ENCODE measurements around the gene SHTN1. TPM values are rescaled to one million over a fixed set of nuclear protein-coding genes. Genes with fewer than 3 reads are reported as not detected.

Gene SHTN1
- total RNA-seq, 4 donors from 2014 or later, result 20.9 to 55.5 (median 25.2) TPM

- no peak for DNase-seq (ENCODE audit: low spot score in 2 of 2)
- peaks cover 8% of the 10 kb centered on the region for H3K36me3 ChIP-seq
- no peak overlapping the region for H3K27ac ChIP-seq
- no peak overlapping the region for H3K4me3 ChIP-seq
- TF ChIP-seq POLR2A (IDR thresholded peaks at IDR 0.05) (no peak), CTCF (IDR thresholded peaks at IDR 0.05) (no peak)
- H3K4me1 ChIP-seq, result no peaks in the 10 kb centered on the region
- H3K9me3 ChIP-seq, result no peaks in the 10 kb centered on the region
- no peaks in the 10 kb centered on the region for H3K27me3 ChIP-seq
- 82% methylated on average over 4 of the region's 4 CpGs for WGBS
Observed at GRCh38 chr10:116973371-116973905, 31.5 kb downstream of the SHTN1 start.

- 89% methylated on average over 1 of the region's 1 CpG for WGBS
- H3K4me3 ChIP-seq, result no peak overlapping the region
- no peak for DNase-seq (ENCODE audit: low spot score in 2 of 2)
Observed at GRCh38 chr10:116972131-116972530, 32.9 kb downstream of the SHTN1 start.

GRCh38 chr10:116970050-116970449 lies 34.9 kb downstream of the SHTN1 start:
- Histone ChIP-seq H3K4me1 (no peaks in the 10 kb centered on the region), H3K4me3 (no peak overlapping the region), H3K27ac (no peak overlapping the region), H3K27me3 (no peaks in the 10 kb centered on the region), H3K36me3 (peaks cover 12% of the 10 kb centered on the region), H3K9me3 (no peaks in the 10 kb centered on the region)
- WGBS, result 93% methylated on average over 5 of the region's 5 CpGs
- TF ChIP-seq POLR2AphosphoS5 (IDR thresholded peaks at IDR 0.05), result no peak
- TF ChIP-seq CTCF (IDR thresholded peaks at IDR 0.05), result no peak
- no peak for TF ChIP-seq EP300 (IDR thresholded peaks at IDR 0.05)
- no peak for TF ChIP-seq POLR2A (IDR thresholded peaks at IDR 0.05)
- DNase-seq (ENCODE audit: low spot score in 2 of 2), result no peak

More at GRCh38 chr10:116972131-116972530, 32.9 kb downstream of the SHTN1 start:
- H3K27ac ChIP-seq, result no peak overlapping the region
- H3K9me3 ChIP-seq, result no peaks in the 10 kb centered on the region
- peaks cover 9% of the 10 kb centered on the region for H3K36me3 ChIP-seq
- no peaks in the 10 kb centered on the region for H3K27me3 ChIP-seq
- H3K4me1 ChIP-seq, result no peaks in the 10 kb centered on the region
- TF ChIP-seq POLR2AphosphoS5 (IDR thresholded peaks at IDR 0.05) (no peak), CTCF (IDR thresholded peaks at IDR 0.05) (no peak), POLR2A (IDR thresholded peaks at IDR 0.05) (no peak), EP300 (IDR thresholded peaks at IDR 0.05) (no peak)

- Histone ChIP-seq H3K36me3 (peaks cover 17% of the 10 kb centered on the region), H3K4me1 (no peaks in the 10 kb centered on the region), H3K27ac (no peak overlapping the region), H3K4me3 (no peak overlapping the region), H3K27me3 (no peaks in the 10 kb centered on the region), H3K9me3 (no peaks in the 10 kb centered on the region)
- DNase-seq (ENCODE audit: low spot score in 2 of 2), result no peak
- no peak for TF ChIP-seq POLR2A (IDR thresholded peaks at IDR 0.05)
- TF ChIP-seq EP300 (IDR thresholded peaks at IDR 0.05), result no peak
- no peak for TF ChIP-seq POLR2AphosphoS5 (IDR thresholded peaks at IDR 0.05)
- no peak for TF ChIP-seq CTCF (IDR thresholded peaks at IDR 0.05)
- 83% methylated on average over 3 of the region's 3 CpGs for WGBS
Observed at GRCh38 chr10:116968331-116968730, 36.7 kb downstream of the SHTN1 start.

GRCh38 chr10:116961406-116962251 lies 43.4 kb downstream of the SHTN1 start:
- no peaks in the 10 kb centered on the region for H3K4me1 ChIP-seq
- 83% methylated on average over 9 of the region's 9 CpGs for WGBS
- no peak overlapping the region for H3K27ac ChIP-seq
- no peaks in the 10 kb centered on the region for H3K9me3 ChIP-seq
- no peak for TF ChIP-seq POLR2AphosphoS5 (IDR thresholded peaks at IDR 0.05)
- no peak for TF ChIP-seq POLR2A (IDR thresholded peaks at IDR 0.05)
- no peak for TF ChIP-seq EP300 (IDR thresholded peaks at IDR 0.05)
- TF ChIP-seq CTCF (IDR thresholded peaks at IDR 0.05), result no peak
- H3K36me3 ChIP-seq, result peaks cover 8% of the 10 kb centered on the region
- no peak for DNase-seq (ENCODE audit: low spot score in 2 of 2)
- H3K27me3 ChIP-seq, result no peaks in the 10 kb centered on the region
- no peak overlapping the region for H3K4me3 ChIP-seq

All from suprapubic skin (tissue), 4 donors.